Posterior cingulate gyrus (tissue), 11 donors: ENCODE data around the gene TUBD1.
A peak's percentile ranks its signal among the peaks of the same experiment; 100 is the strongest.
"Not testable (repeated sequence)": the region's sequence is repeated elsewhere in the genome, so short reads cannot be mapped to it uniquely, and the experiment has no call there.

ENCODE experiments used
- DNase-seq, 10 donors: peaks; one replicate each; pipeline versions ENCODE4 v3.0.0 to v3.0.0-alpha.2; 2020 to 2021; ENCODE audit warnings: mixed read lengths in 3 of 10
- intact Hi-C: fragments of 100-400 bp; cut with DNase I; formaldehyde crosslinking; loops from one replicate; pipeline ENCODE4 v1.15.1; 2023

Gene TUBD1

DNA sequence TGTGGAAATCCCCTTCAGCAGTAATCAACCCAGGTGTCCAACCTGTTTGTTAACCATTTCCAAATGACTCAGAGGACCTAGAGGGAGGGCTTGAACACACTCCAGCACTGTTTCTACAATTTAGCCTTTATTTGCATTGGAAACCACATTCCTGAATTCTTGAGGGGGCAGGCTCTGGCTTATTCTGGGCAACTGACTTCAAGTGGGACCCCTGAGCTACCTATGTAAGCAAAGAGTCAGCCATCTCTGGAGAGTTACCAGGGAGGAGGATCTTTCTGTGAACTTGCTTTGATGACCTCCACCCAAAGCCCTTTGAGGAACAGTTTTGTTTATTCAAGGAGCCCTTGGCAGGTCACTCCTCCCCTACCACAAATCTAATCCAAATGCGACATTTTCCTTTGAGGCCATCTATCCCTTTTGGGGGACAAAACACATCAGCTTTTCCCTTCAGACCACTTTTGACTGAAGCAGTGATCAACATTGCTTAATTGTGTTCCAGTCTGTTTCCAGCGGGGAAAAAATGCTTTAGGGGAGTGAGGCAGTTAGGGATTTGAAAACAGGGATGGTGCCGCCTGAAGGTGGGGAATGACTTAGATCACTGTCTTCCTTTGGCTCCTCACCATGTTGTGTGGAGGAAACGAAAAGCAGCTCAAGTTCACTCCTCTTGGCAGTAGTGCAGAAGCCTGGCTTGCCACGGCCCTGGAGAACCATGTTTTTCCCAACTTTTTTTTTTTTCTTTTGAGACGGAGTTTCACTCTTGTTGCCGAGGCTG, 46.2 kb downstream of the TUBD1 start:
- intact Hi-C loops = no loop called here
- DNase-seq = peak in 4 of 10 donors; percentile 3 to 27 (median 14)

DNA sequence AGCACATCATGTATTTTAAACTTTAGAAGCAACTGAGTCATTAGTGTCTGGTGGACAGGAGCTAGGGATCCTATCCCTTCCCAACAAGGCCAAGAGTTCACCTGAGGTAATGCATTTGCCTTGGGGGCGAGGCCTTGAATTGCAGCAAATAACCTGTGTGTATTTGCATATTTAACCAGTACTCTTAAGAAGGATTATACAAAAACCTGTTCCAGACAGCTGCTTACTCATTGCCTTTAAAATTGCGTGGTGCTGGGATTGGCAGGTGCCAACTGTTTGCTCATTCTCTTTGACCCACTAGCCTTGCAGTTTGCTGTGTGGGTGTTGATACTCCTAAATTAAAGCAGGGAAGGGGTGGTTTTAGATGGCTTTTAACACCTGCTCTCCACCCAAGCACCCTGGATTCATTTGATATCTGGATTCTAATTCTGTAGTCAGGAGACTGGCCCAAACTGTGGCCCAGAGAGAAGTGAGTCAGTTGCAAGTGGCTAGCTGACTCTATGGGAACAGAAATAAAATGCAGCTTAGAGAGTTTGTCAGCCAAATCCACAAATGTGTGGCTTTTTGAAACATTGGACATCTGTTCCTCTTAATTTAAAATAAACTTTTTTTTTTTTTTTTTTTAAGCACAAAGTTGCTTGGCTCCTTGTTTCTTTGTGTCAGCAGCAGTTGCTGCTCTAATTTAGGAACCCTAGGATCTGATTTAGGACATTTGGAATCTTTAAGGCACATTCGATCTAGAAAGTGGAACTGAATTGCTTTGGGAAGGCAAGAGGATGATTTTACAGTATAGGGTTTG, 46.9 kb downstream of the TUBD1 start:
- intact Hi-C loops = no loop called here
- DNase-seq = peak in 3 of 10 donors; percentile 5 to 67 (median 22)

DNA sequence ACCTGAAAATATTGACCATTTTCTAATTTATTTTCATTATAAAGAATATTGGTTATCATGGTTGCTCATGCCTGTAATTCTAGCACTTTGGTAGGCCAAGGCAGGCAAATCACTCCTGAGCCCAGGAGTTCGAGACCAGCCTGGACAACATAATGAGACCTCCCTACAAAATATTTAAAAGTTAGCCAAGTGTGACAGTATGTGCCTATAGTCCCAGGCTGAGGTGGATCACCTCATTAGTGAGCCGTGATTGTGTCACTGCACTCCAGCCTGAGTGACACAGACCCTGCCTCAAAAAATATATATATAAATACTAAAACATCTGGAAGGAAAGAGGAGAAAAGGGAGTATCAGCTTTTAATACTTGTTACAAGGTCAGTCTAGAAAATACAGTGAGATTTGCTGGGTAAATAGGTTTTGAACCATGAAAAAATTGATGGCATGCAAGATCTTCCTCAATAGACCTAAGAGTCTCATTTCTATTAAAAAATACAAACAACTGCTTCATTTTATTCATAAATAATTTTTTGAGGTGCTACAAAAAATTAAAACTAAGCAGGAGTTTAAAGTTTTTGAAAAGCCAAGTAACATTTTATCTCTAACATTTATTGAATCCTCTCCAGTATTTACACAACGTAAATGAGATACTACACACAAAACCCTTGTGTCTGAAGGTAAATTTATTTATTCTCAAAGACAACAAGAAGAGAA, 47.7 kb downstream of the TUBD1 start:
- no peak for DNase-seq
- intact Hi-C loops = no loop called here

DNA sequence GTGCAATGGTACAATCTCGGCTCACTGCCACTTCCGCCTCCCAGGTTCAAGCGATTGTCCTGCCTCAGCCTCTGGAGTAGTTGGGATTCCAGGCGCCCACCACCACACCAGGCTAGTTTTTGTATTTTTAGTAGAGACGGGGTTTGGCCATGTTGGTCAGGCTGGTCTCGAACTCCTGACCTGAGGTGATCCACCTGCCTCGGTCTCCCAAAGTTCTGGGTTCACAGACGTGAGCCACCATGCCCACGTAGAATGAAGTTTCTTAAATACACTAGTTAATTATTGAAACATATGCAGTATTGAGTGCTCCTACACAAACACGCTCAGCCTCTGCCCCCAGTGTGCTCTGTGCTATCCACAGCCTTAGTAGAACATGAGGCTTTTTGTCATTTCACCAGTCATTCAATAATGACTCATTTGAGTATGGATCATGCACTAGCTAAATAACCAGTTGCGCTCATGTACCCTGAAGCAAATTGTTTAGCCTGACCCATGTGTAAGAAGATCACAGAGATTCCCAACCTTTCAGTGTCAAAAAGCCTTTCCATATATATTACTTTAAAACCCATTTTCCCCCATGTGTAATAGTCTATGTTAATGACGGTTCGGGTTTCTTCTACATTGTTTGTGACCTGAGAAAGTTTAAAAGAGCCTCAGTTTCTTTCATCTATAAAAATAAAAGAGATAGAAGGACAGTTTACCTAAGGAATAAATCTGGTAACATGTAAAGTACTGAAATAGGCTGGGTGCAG, 49.7 kb downstream of the TUBD1 start:
- no peak for DNase-seq
- intact Hi-C loops = no loop called here

DNA sequence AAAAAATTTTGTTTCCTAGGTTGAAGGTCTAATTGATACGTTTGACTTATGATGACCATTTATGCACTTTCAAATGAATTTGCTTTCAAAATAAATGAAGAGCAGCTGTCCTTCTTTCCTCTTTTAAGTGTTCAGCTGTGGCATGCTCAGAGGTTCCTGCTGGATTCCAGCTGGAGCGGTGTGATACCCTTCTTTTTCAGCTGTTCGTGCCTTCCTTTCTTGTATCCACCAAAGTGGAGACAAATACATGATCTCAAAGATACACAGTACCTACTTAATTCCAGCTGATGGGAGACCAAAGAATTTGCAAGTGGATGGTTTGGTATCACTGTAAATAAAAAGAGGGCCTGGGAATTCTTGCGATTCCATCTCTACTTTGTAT, 50.9 kb downstream of the TUBD1 start:
- intact Hi-C loops, DNase-seq: not testable (repeated sequence)

DNA sequence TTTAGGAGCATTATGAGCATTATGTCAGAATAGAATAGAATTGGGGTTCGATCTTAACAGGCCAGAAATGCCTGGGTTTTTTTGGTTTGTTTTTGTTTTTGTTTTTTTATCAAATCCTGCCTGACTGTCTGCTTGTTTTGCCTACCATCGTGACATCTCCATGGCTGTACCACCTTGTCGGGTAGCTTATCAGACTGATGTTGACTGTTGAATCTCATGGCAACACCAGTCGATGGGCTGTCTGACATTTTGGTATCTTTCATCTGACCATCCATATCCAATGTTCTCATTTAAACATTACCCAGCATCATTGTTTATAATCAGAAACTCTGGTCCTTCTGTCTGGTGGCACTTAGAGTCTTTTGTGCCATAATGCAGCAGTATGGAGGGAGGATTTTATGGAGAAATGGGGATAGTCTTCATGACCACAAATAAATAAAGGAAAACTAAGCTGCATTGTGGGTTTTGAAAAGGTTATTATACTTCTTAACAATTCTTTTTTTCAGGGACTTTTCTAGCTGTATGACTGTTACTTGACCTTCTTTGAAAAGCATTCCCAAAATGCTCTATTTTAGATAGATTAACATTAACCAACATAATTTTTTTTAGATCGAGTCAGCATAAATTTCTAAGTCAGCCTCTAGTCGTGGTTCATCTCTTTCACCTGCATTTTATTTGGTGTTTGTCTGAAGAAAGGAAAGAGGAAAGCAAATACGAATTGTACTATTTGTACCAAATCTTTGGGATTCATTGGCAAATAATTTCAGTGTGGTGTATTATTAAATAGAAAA, 51.5 kb downstream of the TUBD1 start:
- intact Hi-C loops, DNase-seq: not testable (repeated sequence)

DNA sequence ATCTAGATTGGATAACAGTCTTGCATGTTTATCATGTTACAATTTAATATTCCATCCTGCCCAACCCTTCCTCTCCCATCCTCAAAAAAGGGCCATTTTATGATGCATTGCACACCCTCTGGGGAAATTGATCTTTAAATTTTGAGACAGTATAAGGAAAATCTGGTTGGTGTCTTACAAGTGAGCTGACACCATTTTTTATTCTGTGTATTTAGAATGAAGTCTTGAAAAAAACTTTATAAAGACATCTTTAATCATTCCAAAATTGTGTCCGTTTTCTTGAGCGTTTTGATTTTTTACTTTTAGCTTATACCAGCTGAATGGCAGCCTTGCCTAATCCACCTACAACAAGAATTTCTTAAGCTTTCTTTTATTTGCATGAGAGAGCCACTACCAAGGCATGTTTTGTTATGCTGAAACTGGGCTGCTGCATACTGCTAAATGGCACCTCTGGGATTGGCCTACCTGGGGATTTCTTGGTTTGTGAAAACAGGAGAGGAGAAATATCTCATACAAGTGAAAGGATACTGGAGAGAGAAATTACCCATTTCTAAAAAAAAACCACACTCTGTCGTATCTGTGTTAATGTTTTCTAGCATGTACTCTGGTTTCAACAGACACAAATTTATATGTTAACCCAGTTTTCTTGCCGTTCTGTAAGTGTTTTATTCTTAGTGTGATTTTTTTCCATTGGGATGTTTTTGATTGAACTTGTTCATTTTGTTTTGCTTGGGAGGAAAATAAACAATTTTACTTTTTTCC, 52.2 kb downstream of the TUBD1 start:
- no peak for DNase-seq
- intact Hi-C loops = no loop called here

DNA sequence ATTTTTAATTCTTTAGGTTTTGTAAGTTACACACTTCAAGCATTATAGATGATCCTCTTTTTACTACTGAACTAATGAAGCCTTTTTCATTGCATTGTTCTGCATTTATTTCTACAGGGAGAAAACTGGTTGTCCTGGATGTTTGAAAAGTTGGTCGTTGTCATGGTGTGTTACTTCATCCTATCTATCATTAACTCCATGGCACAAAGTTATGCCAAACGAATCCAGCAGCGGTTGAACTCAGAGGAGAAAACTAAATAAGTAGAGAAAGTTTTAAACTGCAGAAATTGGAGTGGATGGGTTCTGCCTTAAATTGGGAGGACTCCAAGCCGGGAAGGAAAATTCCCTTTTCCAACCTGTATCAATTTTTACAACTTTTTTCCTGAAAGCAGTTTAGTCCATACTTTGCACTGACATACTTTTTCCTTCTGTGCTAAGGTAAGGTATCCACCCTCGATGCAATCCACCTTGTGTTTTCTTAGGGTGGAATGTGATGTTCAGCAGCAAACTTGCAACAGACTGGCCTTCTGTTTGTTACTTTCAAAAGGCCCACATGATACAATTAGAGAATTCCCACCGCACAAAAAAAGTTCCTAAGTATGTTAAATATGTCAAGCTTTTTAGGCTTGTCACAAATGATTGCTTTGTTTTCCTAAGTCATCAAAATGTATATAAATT, 53.0 kb downstream of the TUBD1 start:
- no peak for DNase-seq
- intact Hi-C loops = no loop called here

DNA sequence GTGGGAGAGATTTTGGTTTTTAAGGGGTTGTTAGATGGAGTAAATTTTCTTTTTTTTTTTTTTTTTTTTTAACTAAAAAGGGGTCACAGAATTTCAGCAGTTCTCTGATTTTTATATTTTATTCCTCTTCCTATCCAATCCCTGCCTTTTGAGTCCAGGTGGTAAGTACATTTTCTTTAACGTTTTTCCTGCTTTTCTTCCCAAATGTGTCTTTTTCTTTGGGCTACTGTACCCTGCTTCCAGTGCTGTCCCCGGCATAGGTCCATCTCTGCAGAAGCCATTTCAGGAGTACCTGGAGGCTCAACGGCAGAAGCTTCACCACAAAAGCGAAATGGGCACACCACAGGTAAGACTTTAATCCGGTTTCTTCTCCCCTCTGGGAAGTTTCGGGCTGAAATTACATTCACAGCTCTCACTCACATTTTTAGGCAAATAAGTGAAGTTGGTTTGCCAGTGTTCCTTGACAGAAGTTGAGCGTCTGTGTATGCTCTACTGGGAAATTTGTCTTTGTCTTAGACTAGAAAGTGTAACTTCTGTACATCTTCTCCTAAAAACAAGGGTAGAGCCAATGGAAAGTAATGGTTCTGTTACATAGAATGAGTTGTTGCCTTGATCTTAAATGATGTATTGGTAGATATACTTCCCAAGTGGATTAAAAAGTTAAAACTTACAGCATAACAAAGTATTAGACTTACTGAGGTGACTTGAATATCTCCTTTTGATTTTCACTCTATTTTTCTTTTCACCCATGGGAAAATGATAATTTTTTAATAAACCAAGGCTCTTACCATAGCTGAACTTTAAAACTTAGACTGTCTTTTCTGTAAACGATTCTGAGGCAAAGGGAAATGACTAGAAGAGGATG, 54.5 kb downstream of the TUBD1 start:
- intact Hi-C loops = no loop called here
- no peak for DNase-seq

DNA sequence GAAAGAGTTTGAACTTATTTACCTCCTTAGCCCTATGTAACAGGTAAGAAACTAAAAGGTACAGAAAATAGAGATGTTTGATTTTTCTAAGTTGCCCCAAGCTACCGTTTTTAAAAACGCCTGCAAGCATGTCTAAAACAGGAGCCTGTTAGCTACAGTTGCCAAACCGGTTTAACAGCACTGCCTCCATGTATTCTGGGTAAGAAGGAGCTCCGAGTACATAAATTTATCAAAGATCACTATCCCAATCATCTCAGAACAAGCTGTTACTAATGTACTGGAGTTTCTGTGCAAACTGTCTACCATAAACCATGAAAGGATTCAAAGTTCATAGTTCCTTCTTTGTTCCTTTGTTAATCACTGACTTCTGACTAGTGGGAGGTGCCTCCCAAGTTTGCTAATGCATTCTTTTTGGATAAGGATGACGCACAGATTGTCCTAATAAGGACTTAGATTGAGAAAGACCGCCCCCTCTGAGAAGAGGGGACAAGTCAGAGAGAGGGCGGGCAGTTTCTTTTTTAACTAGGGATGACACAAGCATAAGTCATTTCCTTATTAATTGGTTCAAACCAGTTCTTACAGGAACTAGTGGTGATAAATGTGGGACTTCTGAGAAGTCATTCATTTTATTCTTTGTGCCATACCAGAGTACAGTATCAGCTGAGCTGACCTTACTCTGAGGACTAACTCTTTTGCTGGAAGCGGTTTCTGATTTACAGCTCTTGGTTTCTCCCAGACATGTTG, 55.3 kb downstream of the TUBD1 start:
- DNase-seq = no peak
- intact Hi-C loops = no loop called here

DNA sequence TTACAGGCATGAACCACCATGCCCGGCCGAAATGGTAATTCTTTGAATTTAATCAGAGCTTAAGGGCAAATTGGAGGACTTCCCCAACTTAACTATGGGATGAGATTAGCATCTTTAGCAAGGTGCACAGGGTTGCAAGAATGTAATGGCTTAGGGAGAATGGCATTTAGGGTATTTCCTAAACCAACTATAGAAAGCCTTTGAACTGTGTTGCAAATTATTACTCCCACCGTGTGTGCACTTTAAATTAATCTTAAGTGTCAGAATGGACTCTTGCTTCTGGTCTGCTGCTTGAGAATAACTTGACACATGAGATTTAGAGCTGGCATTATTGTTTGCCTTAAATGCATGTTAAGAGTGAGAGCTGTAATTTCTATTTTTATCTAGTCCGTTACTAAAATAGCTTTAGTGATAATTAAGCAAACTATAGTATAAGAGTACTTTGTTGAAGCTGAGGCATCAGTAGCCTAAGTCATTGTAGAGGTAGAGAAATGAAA, 59.8 kb downstream of the TUBD1 start:
- DNase-seq = no peak
- intact Hi-C loops = no loop called here

DNA sequence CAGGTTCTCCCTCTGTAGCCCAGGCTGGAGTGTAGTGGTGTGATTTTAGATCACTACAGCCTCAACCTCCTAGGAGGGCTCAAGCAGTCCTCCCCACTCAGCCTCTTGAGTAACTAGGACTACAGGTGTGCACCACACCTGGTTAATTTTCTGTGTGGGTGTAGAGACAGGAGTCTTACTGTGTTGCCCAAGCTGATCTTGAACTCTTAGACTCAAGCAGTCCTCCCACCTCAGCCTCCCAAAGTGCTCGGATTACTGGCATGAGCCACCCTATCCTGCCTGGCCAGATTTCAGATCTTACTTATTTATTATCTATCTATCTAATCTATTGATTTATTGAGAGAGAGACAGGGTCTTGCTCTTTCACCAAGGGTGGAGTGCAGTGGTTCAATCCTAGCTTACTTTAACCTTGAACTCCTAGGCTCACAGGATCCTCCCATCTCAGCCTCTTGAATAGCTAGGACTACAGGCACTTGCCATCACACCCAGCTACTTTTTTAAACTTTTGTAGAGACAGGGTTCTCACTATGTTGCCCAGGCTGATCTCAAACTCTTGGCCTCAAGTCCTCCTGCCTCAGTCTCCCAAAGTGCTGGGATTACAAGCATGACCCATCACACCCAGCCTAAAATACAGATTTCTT, 61.8 kb downstream of the TUBD1 start:
- intact Hi-C loops = no loop called here

DNA sequence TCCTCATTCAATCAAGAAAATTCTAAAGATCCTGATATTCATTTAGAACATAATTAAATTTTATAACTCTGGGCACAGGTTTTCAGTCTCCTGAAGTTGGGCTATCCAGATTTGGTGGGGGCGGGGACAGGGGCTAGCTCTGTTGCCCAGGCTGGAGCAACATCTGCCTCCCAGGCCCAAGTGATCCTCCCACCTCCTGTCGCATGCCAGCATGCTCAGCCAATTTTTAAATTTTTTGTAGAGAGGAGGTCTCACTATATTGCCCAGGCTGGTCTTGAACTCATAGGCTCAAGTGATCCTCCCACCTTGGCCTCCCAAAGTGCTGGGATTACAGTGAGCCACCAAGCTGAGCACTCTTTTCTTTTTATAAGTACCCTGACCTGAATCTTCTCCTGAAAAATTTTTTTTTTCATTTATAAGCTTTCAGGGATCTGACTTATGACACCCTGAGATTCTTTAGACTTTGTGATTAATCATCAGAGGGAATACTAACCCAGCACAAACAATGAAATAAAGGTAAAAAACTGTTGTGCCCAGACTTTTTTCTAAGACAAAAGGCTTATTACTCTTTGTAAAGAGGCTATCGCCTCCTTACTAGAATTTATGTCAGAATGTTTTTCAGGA, 62.6 kb downstream of the TUBD1 start:
- intact Hi-C loops = no loop called here
- DNase-seq = no peak

More for the DNA sequence above, 61.8 kb downstream of the TUBD1 start:
- no peak for DNase-seq

DNA sequence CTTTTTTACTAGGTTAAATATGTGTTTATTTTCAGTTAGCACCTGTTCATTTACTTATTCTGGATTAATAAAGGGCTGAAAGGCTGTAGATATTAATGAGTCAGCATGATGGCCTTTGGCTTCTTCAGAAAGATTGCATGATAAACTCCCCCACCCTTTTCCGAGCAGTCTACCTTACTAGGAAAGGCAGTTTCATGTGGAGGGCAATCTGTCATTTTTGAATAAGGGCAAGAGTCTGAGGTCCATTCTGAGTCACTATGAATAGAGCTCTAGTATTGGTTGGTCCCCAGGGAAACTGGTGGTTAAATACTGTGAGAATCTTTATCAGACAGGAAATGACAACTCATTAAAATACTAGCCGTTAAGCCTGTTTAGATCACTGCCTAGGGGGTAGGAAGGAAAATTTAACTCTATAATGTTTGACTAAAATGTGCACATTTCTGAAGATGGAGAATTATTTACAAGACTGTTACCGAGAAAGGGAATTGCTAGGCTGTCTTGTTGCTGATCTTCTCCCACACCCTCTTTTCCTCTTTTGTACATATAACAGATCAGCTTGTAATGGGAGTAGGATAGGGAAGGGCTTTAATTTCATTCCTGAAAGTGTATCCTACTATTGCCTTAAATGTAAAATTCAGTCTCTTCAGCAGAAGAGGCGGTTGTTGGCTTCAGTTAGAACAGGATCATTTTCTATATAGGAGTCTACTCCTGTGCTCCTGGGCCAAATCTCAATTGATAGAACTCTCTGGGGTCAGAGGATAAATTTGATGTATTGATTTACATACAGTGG, 63.3 kb downstream of the TUBD1 start:
- intact Hi-C loops = no loop called here
- DNase-seq = no peak

DNA sequence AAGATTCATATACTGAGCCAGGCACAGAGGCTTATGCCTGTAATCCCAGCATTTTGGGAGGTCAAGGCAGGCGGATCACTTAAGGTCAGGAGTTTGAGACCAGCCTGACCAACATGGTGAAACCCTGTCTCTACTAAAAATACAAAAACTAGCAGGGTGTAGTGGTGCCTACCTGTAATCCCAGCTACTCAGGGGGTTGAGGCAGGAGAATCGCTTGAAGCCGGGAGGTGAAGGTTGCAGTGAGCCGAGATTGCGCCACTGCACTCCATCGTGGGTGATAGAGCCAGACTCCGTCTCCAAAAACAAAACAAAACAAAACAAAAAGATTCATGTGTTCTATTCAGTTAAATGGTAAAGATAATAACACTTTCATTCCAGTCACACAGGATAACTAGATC, 63.9 kb downstream of the TUBD1 start:
- intact Hi-C loops, DNase-seq: not testable (repeated sequence)
